ENCODE measurements around the gene ETV6.

DNA sequence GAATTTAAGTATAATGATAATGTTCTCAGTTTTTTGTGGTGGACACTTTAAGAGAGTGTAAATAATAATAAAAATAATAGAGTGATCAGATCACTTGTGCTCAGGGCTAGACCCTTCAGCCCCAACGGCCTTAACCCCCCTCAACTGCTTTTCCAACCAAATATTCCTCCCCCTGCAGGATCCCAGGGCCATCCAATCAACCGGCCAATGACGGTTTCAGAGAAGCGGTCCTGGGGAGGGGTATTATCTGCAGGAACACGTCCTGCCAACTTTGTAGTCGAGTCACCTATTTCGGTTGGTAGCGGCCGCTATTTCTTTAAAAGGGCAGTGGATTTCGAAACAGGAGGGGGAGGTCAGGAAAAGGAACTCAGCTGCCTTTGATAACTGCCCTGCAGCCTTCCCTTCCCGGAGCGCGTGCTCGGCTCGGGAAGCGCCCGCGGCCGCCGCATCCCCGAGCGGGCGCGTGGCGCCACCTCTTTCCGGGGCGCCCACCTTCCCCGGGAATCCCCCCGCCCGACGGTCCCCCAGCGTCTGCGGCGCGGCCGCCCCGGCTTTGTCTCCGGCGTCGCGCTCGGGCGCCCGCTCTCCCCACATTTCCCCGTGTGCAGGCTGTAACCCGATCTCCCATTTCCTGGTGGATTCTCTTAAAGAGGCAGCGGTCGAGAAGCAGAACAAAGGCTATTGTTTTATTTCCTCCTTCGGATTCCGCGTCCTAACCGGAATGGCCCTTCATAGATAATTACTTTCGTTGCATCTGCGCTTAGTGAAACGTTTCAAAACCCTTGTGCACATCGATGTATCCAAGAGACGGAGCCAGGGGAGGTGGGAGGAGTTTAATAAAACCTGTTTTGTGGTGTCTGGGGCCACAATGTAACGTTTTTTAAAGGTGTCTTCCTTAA is 711 bp upstream of the ETV6 start:
- TF ChIP-seq CTCF (optimal IDR thresholded peaks at IDR 0.05 in 1 of 3, IDR thresholded peaks at IDR 0.05 in 1 of 3, conservative IDR thresholded peaks at IDR 0.05 in 1 of 3; ENCODE audit: extremely low read depth in 1 of 3, insufficient read depth in 2 of 3, low read length in 3 of 3), result no peak
- no peak for TF ChIP-seq EZH2 (IDR thresholded peaks at IDR 0.05; ENCODE audit: low read length)
